Kidney capillary endothelial cell (primary cell): ENCODE measurements around the gene GPI.

Experiments
- DNase-seq: peaks from one replicate; pipeline ENCODE4 v3.0.0-alpha.2; 2018; ENCODE audit warnings: low spot score

Gene GPI

GRCh38 chr19:34404109-34404909 lies 39.3 kb downstream of the GPI start, which contains the start of gene PDCD2L:
Gene PDCD2L (plus strand): TSS chr19:34404399. CDS start chr19:34404431, 32 bp downstream.
- DNase-seq: peak; percentile 92

- no peak for DNase-seq
Observed at GRCh38 chr19:34405892-34406660, 41.1 kb downstream of the GPI start.

- DNase-seq: no peak
Observed at GRCh38 chr19:34408411-34408810, 43.4 kb downstream of the GPI start.

- no peak for DNase-seq
Observed at GRCh38 chr19:34409189-34410164, 44.5 kb downstream of the GPI start.

GRCh38 chr19:34411216-34411615 lies 46.2 kb downstream of the GPI start:
- DNase-seq: no peak

GRCh38 chr19:34416021-34416545 lies 51.1 kb downstream of the GPI start:
- DNase-seq: no peak

GRCh38 chr19:34418300-34418699 lies 53.3 kb downstream of the GPI start:
- DNase-seq: no peak

GRCh38 chr19:34426096-34426661 lies 61.2 kb downstream of the GPI start:
- DNase-seq: no peak

GRCh38 chr19:34428549-34429285 lies 63.7 kb downstream of the GPI start:
- peak; percentile 26 for DNase-seq

- no peak for DNase-seq
Observed at GRCh38 chr19:34429553-34429952, 64.6 kb downstream of the GPI start.

GRCh38 chr19:34430738-34431625 lies 66.0 kb downstream of the GPI start:
- peak; percentile 57 for DNase-seq

GRCh38 chr19:34431681-34432402 lies 66.8 kb downstream of the GPI start:
- no peak for DNase-seq

- no peak for DNase-seq
Observed at GRCh38 chr19:34432797-34433196, 67.8 kb downstream of the GPI start.

- no peak for DNase-seq
Observed at GRCh38 chr19:34436716-34437115, 71.7 kb downstream of the GPI start.

GRCh38 chr19:34448191-34448590 lies 83.2 kb downstream of the GPI start:
- DNase-seq: no peak
